Neuron (in vitro differentiated cells): ENCODE measurements around the gene NALCN.
A peak's percentile ranks its signal among the peaks of the same experiment; 100 is the strongest.

Experiments
- H2AFZ ChIP-seq: one replicate; pipeline ENCODE4 v1.6.1; 2013; ENCODE audit warnings: low read depth, mild to moderate bottlenecking, inconsistent platforms, low read length, moderate library complexity
- H3K27me3 ChIP-seq: one replicate; pipeline ENCODE4 v1.6.1; 2013; ENCODE audit warnings: low read length; ENCODE audit not compliant: insufficient read depth
- H3K36me3 ChIP-seq: one replicate; pipeline ENCODE4 v1.6.1; 2013; ENCODE audit warnings: low read length; ENCODE audit not compliant: insufficient read depth
- H3K4me1 ChIP-seq: one replicate; pipeline ENCODE4 v1.6.1; 2013; ENCODE audit warnings: low read length; ENCODE audit not compliant: insufficient read depth
- H3K4me3 ChIP-seq: 2 replicates; pipeline ENCODE4 v1.5.1; 2013; ENCODE audit warnings: mild to moderate bottlenecking, low read length, moderate library complexity
- H3K9me3 ChIP-seq: one replicate; pipeline ENCODE4 v1.6.1; 2013; ENCODE audit warnings: low read length

NALCN gene

GRCh38 chr13:101416181-101417042 is at the start of gene NALCN:
Gene NALCN, minus strand, starts transcription at chr13:101416508. Its CDS starts 17,382 bp downstream, at chr13:101399126.
- Histone ChIP-seq H3K4me3 (peak within 1 kb of the TSS; percentile 47), H3K9me3 (no peaks in the 10 kb centered on the region), H3K36me3 (no peaks in the 10 kb centered on the region), H3K27me3 (peaks cover 37% of the 10 kb centered on the region), H3K4me1 (peaks cover 10% of the 10 kb centered on the region), H2AFZ (peak within 1 kb of the TSS; percentile 81)

GRCh38 chr13:101465877-101466276 is 49.6 kb upstream of the NALCN start:
- Histone ChIP-seq H2AFZ (no peak overlapping the region), H3K4me3 (no peak overlapping the region), H3K4me1 (no peaks in the 10 kb centered on the region), H3K27me3 (no peaks in the 10 kb centered on the region), H3K9me3 (no peaks in the 10 kb centered on the region), H3K36me3 (no peaks in the 10 kb centered on the region)

- no peaks in the 10 kb centered on the region for H3K9me3 ChIP-seq
- H3K4me3 ChIP-seq, result no peak overlapping the region
- H3K27me3 ChIP-seq, result no peaks in the 10 kb centered on the region
- no peaks in the 10 kb centered on the region for H3K36me3 ChIP-seq
- H3K4me1 ChIP-seq, result no peaks in the 10 kb centered on the region
- no peak overlapping the region for H2AFZ ChIP-seq
Measured at GRCh38 chr13:101457176-101457575, 40.9 kb upstream of the NALCN start.

- H3K4me1 ChIP-seq, result no peaks in the 10 kb centered on the region
- H3K36me3 ChIP-seq, result no peaks in the 10 kb centered on the region
- H3K4me3 ChIP-seq, result no peak overlapping the region
- H3K9me3 ChIP-seq, result no peaks in the 10 kb centered on the region
- H3K27me3 ChIP-seq, result no peaks in the 10 kb centered on the region
- H2AFZ ChIP-seq, result no peak overlapping the region
Measured at GRCh38 chr13:101455863-101456262, 39.6 kb upstream of the NALCN start.

GRCh38 chr13:101454767-101455166 is 38.5 kb upstream of the NALCN start:
- H3K27me3 ChIP-seq, result no peaks in the 10 kb centered on the region
- H3K9me3 ChIP-seq, result no peaks in the 10 kb centered on the region
- H3K4me3 ChIP-seq, result no peak overlapping the region
- no peaks in the 10 kb centered on the region for H3K36me3 ChIP-seq
- H3K4me1 ChIP-seq, result no peaks in the 10 kb centered on the region
- H2AFZ ChIP-seq, result no peak overlapping the region

- Histone ChIP-seq H2AFZ (no peak overlapping the region), H3K27me3 (no peaks in the 10 kb centered on the region), H3K4me3 (no peak overlapping the region), H3K4me1 (no peaks in the 10 kb centered on the region), H3K9me3 (no peaks in the 10 kb centered on the region), H3K36me3 (no peaks in the 10 kb centered on the region)
Measured at GRCh38 chr13:101453784-101454201, 37.5 kb upstream of the NALCN start.

- H3K4me3 ChIP-seq, result no peak within 1 kb of the TSS
- H3K4me1 ChIP-seq, result no peaks in the 10 kb centered on the region
- no peaks in the 10 kb centered on the region for H3K27me3 ChIP-seq
- H3K36me3 ChIP-seq, result no peaks in the 10 kb centered on the region
- H2AFZ ChIP-seq, result no peak within 1 kb of the TSS
- no peaks in the 10 kb centered on the region for H3K9me3 ChIP-seq
Measured at GRCh38 chr13:101452519-101453485, 36.5 kb upstream of the NALCN start, which contains the start of gene ITGBL1. Gene ITGBL1, plus strand, starts transcription at chr13:101452675. Its CDS starts 159 bp downstream, at chr13:101452834.

- no peak overlapping the region for H2AFZ ChIP-seq
- H3K36me3 ChIP-seq, result no peaks in the 10 kb centered on the region
- H3K4me1 ChIP-seq, result no peaks in the 10 kb centered on the region
- no peak overlapping the region for H3K4me3 ChIP-seq
- no peaks in the 10 kb centered on the region for H3K9me3 ChIP-seq
- no peaks in the 10 kb centered on the region for H3K27me3 ChIP-seq
Measured at GRCh38 chr13:101451641-101452040, 35.3 kb upstream of the NALCN start.

- Histone ChIP-seq H3K27me3 (no peaks in the 10 kb centered on the region), H3K9me3 (no peaks in the 10 kb centered on the region), H3K36me3 (no peaks in the 10 kb centered on the region), H3K4me1 (no peaks in the 10 kb centered on the region), H3K4me3 (no peak overlapping the region), H2AFZ (no peak overlapping the region)
Measured at GRCh38 chr13:101450749-101451130, 34.4 kb upstream of the NALCN start.

GRCh38 chr13:101449790-101450748 is 33.8 kb upstream of the NALCN start:
- H3K27me3 ChIP-seq, result no peaks in the 10 kb centered on the region
- H3K9me3 ChIP-seq, result no peaks in the 10 kb centered on the region
- H2AFZ ChIP-seq, result no peak overlapping the region
- H3K4me1 ChIP-seq, result no peaks in the 10 kb centered on the region
- H3K4me3 ChIP-seq, result no peak overlapping the region
- H3K36me3 ChIP-seq, result no peaks in the 10 kb centered on the region

GRCh38 chr13:101447852-101448251 is 31.5 kb upstream of the NALCN start:
- H3K4me3 ChIP-seq, result no peak overlapping the region
- H3K27me3 ChIP-seq, result no peaks in the 10 kb centered on the region
- H3K36me3 ChIP-seq, result no peaks in the 10 kb centered on the region
- no peaks in the 10 kb centered on the region for H3K9me3 ChIP-seq
- no peaks in the 10 kb centered on the region for H3K4me1 ChIP-seq
- H2AFZ ChIP-seq, result no peak overlapping the region

- Histone ChIP-seq H3K9me3 (no peaks in the 10 kb centered on the region), H3K36me3 (no peaks in the 10 kb centered on the region), H3K27me3 (peaks cover 2% of the 10 kb centered on the region), H3K4me3 (no peak overlapping the region), H3K4me1 (no peaks in the 10 kb centered on the region), H2AFZ (no peak overlapping the region)
Measured at GRCh38 chr13:101434486-101434885, 18.2 kb upstream of the NALCN start.
